Stimulated activated CD4-positive, alpha-beta T cell treated with anti-CD3 and anti-CD28 coated beads, TNF-alpha, amount 100 ng/mL, for 24 hours (primary cell): Measurements from ENCODE around the gene TBC1D22A.
"Not testable (repeated sequence)": the region's sequence is repeated elsewhere in the genome, so short reads cannot be mapped to it uniquely, and the experiment has no call there.

Experiments used
- DNase-seq, 3 experiments: peaks; one replicate each; pipeline ENCODE4 v3.0.0-alpha.2; 2020; ENCODE audit warnings: low read depth in 3 of 3

TBC1D22A gene

GRCh38 chr22:47139013-47139789, 376.8 kb downstream of the TBC1D22A start:
- no peak for DNase-seq

- DNase-seq = no peak
Observed at GRCh38 chr22:47139790-47140119, 377.3 kb downstream of the TBC1D22A start.

GRCh38 chr22:47140975-47141374, 378.5 kb downstream of the TBC1D22A start:
- DNase-seq = not testable (repeated sequence)

- DNase-seq = no peak
Observed at GRCh38 chr22:47142427-47143046, 380.1 kb downstream of the TBC1D22A start.

- no peak for DNase-seq
Observed at GRCh38 chr22:47143249-47143938, 380.9 kb downstream of the TBC1D22A start.

GRCh38 chr22:47144076-47144765, 381.8 kb downstream of the TBC1D22A start:
- DNase-seq = no peak

GRCh38 chr22:47144791-47145425, 382.5 kb downstream of the TBC1D22A start:
- no peak for DNase-seq

GRCh38 chr22:47145883-47146282, 383.4 kb downstream of the TBC1D22A start:
- DNase-seq = no peak

GRCh38 chr22:47146391-47146790, 383.9 kb downstream of the TBC1D22A start:
- DNase-seq = no peak

- DNase-seq = no peak
Observed at GRCh38 chr22:47146941-47147340, 384.5 kb downstream of the TBC1D22A start.

GRCh38 chr22:47147572-47147971, 385.1 kb downstream of the TBC1D22A start:
- DNase-seq = no peak

GRCh38 chr22:47148510-47148909, 386.1 kb downstream of the TBC1D22A start:
- DNase-seq = no peak

GRCh38 chr22:47148956-47149728, 386.7 kb downstream of the TBC1D22A start:
- no peak for DNase-seq

GRCh38 chr22:47149976-47150375, 387.5 kb downstream of the TBC1D22A start:
- no peak for DNase-seq

GRCh38 chr22:47150426-47150825, 388.0 kb downstream of the TBC1D22A start:
- no peak for DNase-seq

GRCh38 chr22:47151064-47151463, 388.6 kb downstream of the TBC1D22A start:
- DNase-seq = no peak

GRCh38 chr22:47151490-47151889, 389.0 kb downstream of the TBC1D22A start:
- no peak for DNase-seq

- no peak for DNase-seq
Observed at GRCh38 chr22:47152236-47152635, 389.8 kb downstream of the TBC1D22A start.

- no peak for DNase-seq
Observed at GRCh38 chr22:47152938-47153337, 390.5 kb downstream of the TBC1D22A start.

GRCh38 chr22:47153854-47154525, 391.5 kb downstream of the TBC1D22A start:
- no peak for DNase-seq
